M059J (cell line): Measurements from ENCODE around the gene GRK1. TPM values are rescaled to one million over a fixed set of nuclear protein-coding genes. Genes with fewer than 3 reads are reported as not detected.

Experiments used
- DNase-seq: peaks from one replicate; pipeline ENCODE4 v3.0.0-alpha.2; 2012; ENCODE audit warnings: low read depth
- total RNA-seq: library from RNA; depleted of rRNA; stranded (reverse); fragments of >200 nt; shearing (Covaris generic); gene quantifications from 2 replicates; pipeline ENCODE4 v1.2.3, GENCODE V29; 2014

Gene GRK1
- total RNA-seq, 1 experiment from 2014 or later = not detected

DNA sequence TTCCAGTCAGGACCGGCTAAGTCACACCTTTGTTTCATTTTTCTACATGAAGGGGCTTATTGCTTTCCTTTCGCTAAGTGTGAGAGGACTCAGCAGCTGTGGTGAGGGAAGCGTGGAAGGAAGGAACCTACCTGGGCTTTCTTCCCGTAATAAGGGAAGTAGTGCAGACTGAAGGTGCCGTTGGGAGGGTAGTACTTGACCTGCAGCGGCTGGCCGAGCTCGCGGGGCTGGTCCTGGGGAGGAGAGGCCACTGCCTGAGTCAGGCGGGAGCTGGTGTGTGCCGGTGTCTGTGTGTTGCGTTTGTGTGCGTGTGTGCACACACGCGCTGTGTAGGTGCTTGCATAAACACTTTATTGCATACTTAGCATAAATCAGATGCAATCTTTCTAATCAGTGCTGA, 16.7 kb upstream of the GRK1 start:
- no peak for DNase-seq

GRCh38 chr13:113650731-113651148, 16.3 kb upstream of the GRK1 start:
- DNase-seq = no peak

DNA sequence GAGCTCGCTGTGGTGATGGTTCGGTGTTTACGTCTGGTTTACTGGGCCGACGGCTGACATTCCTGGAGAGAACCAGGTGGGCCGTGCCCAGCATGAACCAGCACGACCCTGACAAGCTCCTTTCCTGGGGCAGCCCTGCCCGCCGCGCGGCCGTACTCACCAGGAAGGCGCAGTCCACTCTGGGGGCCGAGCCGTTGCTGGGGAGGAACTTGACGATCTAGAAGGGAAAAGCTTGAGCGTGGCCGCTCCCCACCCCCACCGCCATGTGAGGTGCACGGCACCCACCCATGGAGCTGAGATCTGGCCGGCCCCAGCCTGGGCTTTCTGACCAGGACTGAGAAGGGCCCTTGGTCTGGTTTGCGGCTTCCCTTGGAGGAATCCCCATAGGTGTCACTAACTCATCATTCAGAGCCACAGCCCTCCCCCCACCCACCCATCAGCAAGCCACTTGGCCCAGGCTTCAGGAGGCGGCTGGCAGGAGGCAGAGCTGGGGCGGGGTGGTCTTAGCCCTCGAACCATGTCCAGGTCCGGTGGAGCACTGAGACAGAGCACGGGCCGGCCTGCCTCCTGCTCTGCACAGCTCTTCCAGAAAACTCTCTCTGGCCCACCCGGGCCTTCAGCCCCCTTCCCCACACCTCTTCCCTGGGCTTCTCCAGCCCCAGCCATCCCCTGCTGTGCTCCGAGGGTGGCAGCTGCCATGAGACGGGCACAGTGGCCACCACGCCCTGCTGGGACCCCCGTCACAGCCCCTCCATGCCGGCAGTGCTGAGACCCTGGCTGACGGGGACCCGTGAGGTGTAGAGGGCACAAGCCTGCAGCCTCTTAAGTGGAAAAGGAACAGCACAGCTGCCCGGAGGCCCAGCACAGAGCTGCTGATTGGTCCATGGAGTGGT, 15.3 kb upstream of the GRK1 start:
- DNase-seq = no peak

GRCh38 chr13:113652404-113653263, 14.4 kb upstream of the GRK1 start:
- no peak for DNase-seq

- DNase-seq = no peak
Measured at GRCh38 chr13:113653264-113654174, 13.5 kb upstream of the GRK1 start.

DNA sequence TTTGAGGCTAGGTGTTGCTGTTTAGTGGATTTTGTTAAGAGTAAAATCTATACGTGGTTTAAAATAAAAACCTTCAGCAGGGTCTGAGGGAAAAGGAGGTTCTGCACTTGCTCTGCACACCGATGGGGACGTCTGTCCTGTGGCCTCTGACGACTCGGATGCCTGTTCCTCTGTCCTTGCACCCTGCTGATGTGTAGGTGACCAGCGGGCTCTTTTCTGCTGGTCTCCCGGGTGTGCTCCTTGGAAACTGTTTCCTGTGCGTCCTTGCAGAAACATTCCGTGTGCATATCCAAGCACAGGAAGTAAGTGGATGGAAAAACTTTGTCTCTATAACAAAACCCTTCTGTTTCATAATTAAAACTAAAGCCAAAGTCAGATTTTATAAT, 12.9 kb upstream of the GRK1 start:
- DNase-seq = no peak

GRCh38 chr13:113654591-113655345, 12.3 kb upstream of the GRK1 start:
- no peak for DNase-seq

GRCh38 chr13:113655346-113656002, 11.5 kb upstream of the GRK1 start:
- DNase-seq = no peak

GRCh38 chr13:113656003-113656588, 10.9 kb upstream of the GRK1 start:
- DNase-seq = no peak

DNA sequence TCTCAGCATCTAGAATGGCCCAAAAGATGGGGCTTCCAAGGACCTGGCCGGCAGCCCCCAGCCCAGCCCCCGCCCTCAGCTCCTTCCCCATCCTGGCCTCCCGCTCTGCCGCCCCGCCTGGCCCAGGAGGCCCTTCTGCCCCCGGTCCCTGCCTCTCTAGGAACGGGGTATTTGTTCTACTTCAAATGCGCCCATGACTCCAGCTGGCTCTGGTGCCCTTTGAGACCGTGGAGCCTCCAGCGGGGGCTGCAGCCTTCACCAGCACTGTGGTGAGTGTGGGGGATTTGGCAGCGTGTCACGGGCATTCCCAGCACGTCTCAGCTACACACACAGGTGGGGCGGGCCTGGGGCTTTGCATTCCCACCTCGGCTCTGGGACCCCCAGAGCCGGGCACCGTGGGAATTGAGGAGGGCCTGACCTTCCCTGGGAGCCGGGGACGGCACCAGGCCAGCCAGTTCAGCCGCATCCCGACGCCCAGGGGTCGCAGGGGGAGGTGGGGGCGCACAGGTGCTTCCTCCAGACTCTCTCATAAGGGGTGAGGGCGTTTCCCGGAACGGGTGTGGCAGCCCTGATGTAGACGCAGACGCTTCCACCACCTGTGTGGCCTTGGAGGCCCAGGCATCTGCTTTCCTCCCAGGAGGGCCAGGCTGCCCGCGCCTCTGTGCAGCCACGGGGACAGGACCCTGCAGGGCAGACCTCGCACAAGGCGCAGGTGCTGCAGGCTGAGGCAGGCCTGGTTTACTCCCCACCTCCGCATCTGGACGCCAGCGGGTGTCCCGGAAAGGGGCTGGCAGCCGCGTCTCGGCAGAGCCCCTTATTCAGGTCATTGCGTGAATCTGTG, 10.0 kb upstream of the GRK1 start:
- no peak for DNase-seq

- DNase-seq = no peak
Measured at GRCh38 chr13:113657851-113658741, 8.9 kb upstream of the GRK1 start, which contains the start of gene ATP4B. Gene ATP4B (minus strand): TSS chr13:113658198. CDS start chr13:113658144, 54 bp downstream.

- no peak for DNase-seq
Measured at GRCh38 chr13:113658836-113659235, 8.2 kb upstream of the GRK1 start.

GRCh38 chr13:113659337-113659736, 7.7 kb upstream of the GRK1 start:
- DNase-seq = no peak

GRCh38 chr13:113660066-113660465, 7.0 kb upstream of the GRK1 start:
- DNase-seq = no peak

GRCh38 chr13:113661509-113661908, 5.5 kb upstream of the GRK1 start:
- DNase-seq = no peak

DNA sequence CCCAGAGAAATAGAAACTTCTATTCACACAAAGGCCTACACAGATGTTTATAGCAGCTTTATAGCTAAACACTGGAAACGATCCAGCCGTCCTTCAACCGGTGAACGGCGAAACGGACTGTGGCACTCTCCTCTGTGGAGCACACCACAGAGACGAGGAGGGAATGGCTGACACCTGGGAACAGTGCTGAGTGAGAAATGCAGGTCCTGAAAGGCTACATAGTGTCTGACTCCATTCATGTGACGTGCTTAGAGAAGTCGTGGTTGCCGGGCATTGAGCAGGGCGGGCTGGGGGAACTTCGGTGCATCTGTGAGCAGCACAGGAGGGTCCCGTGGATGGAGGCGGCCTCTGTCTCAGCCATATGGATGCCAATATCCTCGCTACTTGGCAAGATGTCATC, 3.1 kb upstream of the GRK1 start:
- no peak for DNase-seq

GRCh38 chr13:113664751-113665596, 2.0 kb upstream of the GRK1 start:
- DNase-seq = no peak
